Measurements from ENCODE around the gene PIGV. TPM values are rescaled to one million over a fixed set of nuclear protein-coding genes. Genes with fewer than 3 reads are reported as not detected.
A peak's percentile ranks its signal among the peaks of the same experiment; 100 is the strongest.

The PIGV gene
- 5.8 and 15.7 TPM in 2 replicates for total RNA-seq (2014; rRNA removed; shearing (Covaris generic); ENCODE audit: low replicate concordance)

- peak within 1 kb of the TSS; percentile 92 for H3K9ac ChIP-seq (ENCODE audit: low read length)
- DNase-seq, result peak; percentile 95
- H3K79me2 ChIP-seq (ENCODE audit: low read length), result no peaks in the 10 kb centered on the region; the same call in 1 of the 2 replicates
- peaks cover 2% of the 10 kb centered on the region; the same call in 1 of the 2 replicates for H3K36me3 ChIP-seq (ENCODE audit: insufficient read depth, low read length)
- no peaks in the 10 kb centered on the region for H3K9me3 ChIP-seq (ENCODE audit: low read length)
- peaks cover 60% of the 10 kb centered on the region for H3K4me1 ChIP-seq (ENCODE audit: low read length)
- H4K20me1 ChIP-seq (ENCODE audit: insufficient read depth, low read depth, low read length), result no peaks in the 10 kb centered on the region
- H3K9me2 ChIP-seq (replicated peaks; ENCODE audit: insufficient read depth, low read length), result no peaks in the 10 kb centered on the region
- H3K27ac ChIP-seq (ENCODE audit: low read length), result peak within 1 kb of the TSS; percentile 95
- H3K4me3 ChIP-seq (ENCODE audit: low read length), result peak within 1 kb of the TSS; percentile 86
- peak within 1 kb of the TSS; percentile 82 for H3K4me2 ChIP-seq (ENCODE audit: low read depth, low read length, poor library complexity, severe bottlenecking)
- H2AFZ ChIP-seq (ENCODE audit: low read length), result peak within 1 kb of the TSS; percentile 38; the same call in 1 of the 2 replicates
- no peaks in the 10 kb centered on the region for H3K27me3 ChIP-seq (ENCODE audit: low read length)
These were observed at the start of gene PIGV for GRCh38 chr1:26787706-26788514. Gene PIGV (plus strand): TSS chr1:26787950. CDS start chr1:26790816, 2,866 bp downstream.

- Histone ChIP-seq H3K4me3 (ENCODE audit: low read length) (no peak overlapping the region), H3K4me2 (ENCODE audit: low read depth, low read length, poor library complexity, severe bottlenecking) (no peak overlapping the region), H3K9me2 (replicated peaks; ENCODE audit: insufficient read depth, low read length) (no peaks in the 10 kb centered on the region), H3K27ac (ENCODE audit: low read length) (peak overlapping the region; percentile 9; the same call in 1 of the 2 replicates), H3K27me3 (ENCODE audit: low read length) (no peaks in the 10 kb centered on the region), H3K79me2 (ENCODE audit: low read length) (peaks cover 67% of the 10 kb centered on the region), H3K9ac (ENCODE audit: low read length) (no peak overlapping the region), H2AFZ (ENCODE audit: low read length) (no peak overlapping the region), H3K4me1 (ENCODE audit: low read length) (peaks cover 55% of the 10 kb centered on the region), H3K36me3 (ENCODE audit: insufficient read depth, low read length) (peaks cover 40% of the 10 kb centered on the region), H3K9me3 (ENCODE audit: low read length) (no peaks in the 10 kb centered on the region), H4K20me1 (ENCODE audit: insufficient read depth, low read depth, low read length) (0 out of 2 replicates have a peak, but pooled peaks cover 6% of the 10 kb centered on the region)
- no peak for DNase-seq
These were observed 48.3 kb upstream of the PIGV start for GRCh38 chr1:26739329-26739914.

DNA sequence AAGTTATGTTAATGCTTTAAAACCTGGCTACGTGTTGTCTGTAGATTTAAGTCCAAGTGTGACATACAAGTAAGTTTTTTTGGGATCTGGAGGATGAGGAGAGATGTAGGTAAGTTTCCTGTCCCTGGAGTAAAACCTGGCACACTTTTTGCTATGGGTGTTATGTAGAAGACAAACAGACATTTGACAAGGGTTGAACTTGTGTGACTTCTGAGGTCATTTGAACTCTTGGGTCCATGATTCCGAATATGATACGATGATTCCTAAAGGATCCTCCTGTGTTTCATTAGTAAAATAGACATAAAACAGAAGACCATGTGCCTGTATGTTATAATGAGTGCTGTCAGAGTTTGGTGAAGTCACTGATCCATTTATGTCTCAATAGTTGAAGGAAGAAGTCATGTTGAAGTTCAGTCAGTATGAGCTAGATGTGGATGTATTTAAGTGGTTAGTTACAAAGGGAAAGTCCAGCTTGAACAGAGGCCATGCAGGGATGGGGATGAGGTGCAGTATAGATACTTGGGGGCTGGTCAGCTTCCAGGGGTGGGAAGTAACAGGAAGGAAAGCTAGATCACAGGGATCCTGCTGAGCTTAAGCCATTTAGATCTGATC, 47.6 kb upstream of the PIGV start:
- Histone ChIP-seq H2AFZ (ENCODE audit: low read length) (no peak overlapping the region), H3K9ac (ENCODE audit: low read length) (no peak overlapping the region), H3K27ac (ENCODE audit: low read length) (peak overlapping the region; percentile 9; the same call in 1 of the 2 replicates), H3K4me2 (ENCODE audit: low read depth, low read length, poor library complexity, severe bottlenecking) (no peak overlapping the region), H4K20me1 (ENCODE audit: insufficient read depth, low read depth, low read length) (0 out of 2 replicates have a peak, but pooled peaks cover 3% of the 10 kb centered on the region), H3K27me3 (ENCODE audit: low read length) (no peaks in the 10 kb centered on the region), H3K4me3 (ENCODE audit: low read length) (no peak overlapping the region), H3K9me2 (replicated peaks; ENCODE audit: insufficient read depth, low read length) (no peaks in the 10 kb centered on the region), H3K4me1 (ENCODE audit: low read length) (peaks cover 60% of the 10 kb centered on the region), H3K36me3 (ENCODE audit: insufficient read depth, low read length) (peaks cover 44% of the 10 kb centered on the region), H3K79me2 (ENCODE audit: low read length) (peaks cover 70% of the 10 kb centered on the region), H3K9me3 (ENCODE audit: low read length) (no peaks in the 10 kb centered on the region)
- DNase-seq, result no peak

GRCh38 chr1:26740952-26741351, 46.8 kb upstream of the PIGV start:
- H3K4me2 ChIP-seq (ENCODE audit: low read depth, low read length, poor library complexity, severe bottlenecking), result peak overlapping the region; percentile 11
- H3K9me3 ChIP-seq (ENCODE audit: low read length), result no peaks in the 10 kb centered on the region
- H3K9ac ChIP-seq (ENCODE audit: low read length), result no peak overlapping the region
- H3K79me2 ChIP-seq (ENCODE audit: low read length), result peaks cover 73% of the 10 kb centered on the region
- no peaks in the 10 kb centered on the region for H3K9me2 ChIP-seq (replicated peaks; ENCODE audit: insufficient read depth, low read length)
- no peaks in the 10 kb centered on the region for H3K27me3 ChIP-seq (ENCODE audit: low read length)
- no peak overlapping the region for H3K4me3 ChIP-seq (ENCODE audit: low read length)
- DNase-seq, result no peak
- peaks cover 60% of the 10 kb centered on the region for H3K4me1 ChIP-seq (ENCODE audit: low read length)
- H4K20me1 ChIP-seq (ENCODE audit: insufficient read depth, low read depth, low read length), result 0 out of 2 replicates have a peak, but pooled peaks cover 3% of the 10 kb centered on the region
- 0 out of 2 replicates have a peak overlapping the region, but pooled peaks have one; percentile 9 for H3K27ac ChIP-seq (ENCODE audit: low read length)
- peaks cover 44% of the 10 kb centered on the region for H3K36me3 ChIP-seq (ENCODE audit: insufficient read depth, low read length)
- H2AFZ ChIP-seq (ENCODE audit: low read length), result no peak overlapping the region

GRCh38 chr1:26743426-26744059, 44.2 kb upstream of the PIGV start:
- Histone ChIP-seq H3K4me3 (ENCODE audit: low read length) (peak overlapping the region; percentile 34; the same call in 1 of the 2 replicates), H3K4me1 (ENCODE audit: low read length) (peaks cover 60% of the 10 kb centered on the region), H3K79me2 (ENCODE audit: low read length) (peaks cover 89% of the 10 kb centered on the region), H3K9me2 (replicated peaks; ENCODE audit: insufficient read depth, low read length) (no peaks in the 10 kb centered on the region), H4K20me1 (ENCODE audit: insufficient read depth, low read depth, low read length) (no peaks in the 10 kb centered on the region), H3K27me3 (ENCODE audit: low read length) (no peaks in the 10 kb centered on the region), H3K27ac (ENCODE audit: low read length) (peak overlapping the region; percentile 92), H3K4me2 (ENCODE audit: low read depth, low read length, poor library complexity, severe bottlenecking) (peak overlapping the region; percentile 63), H3K9ac (ENCODE audit: low read length) (peak overlapping the region; percentile 55), H2AFZ (ENCODE audit: low read length) (no peak overlapping the region), H3K9me3 (ENCODE audit: low read length) (no peaks in the 10 kb centered on the region), H3K36me3 (ENCODE audit: insufficient read depth, low read length) (peaks cover 50% of the 10 kb centered on the region)
- peak; percentile 57 for DNase-seq

- H3K36me3 ChIP-seq (ENCODE audit: insufficient read depth, low read length), result peaks cover 50% of the 10 kb centered on the region
These were observed 43.4 kb upstream of the PIGV start for GRCh38 chr1:26744075-26744959.

DNA sequence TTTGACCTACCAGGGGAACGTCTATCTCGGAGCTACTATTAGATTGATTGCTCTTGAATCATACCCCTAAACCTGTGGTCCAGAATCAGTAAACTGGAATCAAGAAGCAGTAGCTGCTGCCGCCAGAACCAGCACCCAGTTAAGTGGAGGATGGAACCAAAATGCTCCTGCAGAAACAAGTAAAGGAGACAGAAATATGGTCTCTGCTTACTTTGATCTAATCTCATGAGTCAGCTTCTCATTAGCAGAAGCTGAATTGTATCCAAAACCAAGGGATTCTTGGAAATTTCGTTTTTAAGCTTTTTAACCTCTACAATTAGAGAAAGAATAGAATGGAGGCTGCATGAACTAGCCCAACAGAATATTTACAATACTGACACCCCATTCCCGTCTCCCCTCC, 42.6 kb upstream of the PIGV start:
- Histone ChIP-seq H2AFZ (ENCODE audit: low read length) (no peak overlapping the region), H3K9me3 (ENCODE audit: low read length) (no peaks in the 10 kb centered on the region), H4K20me1 (ENCODE audit: insufficient read depth, low read depth, low read length) (no peaks in the 10 kb centered on the region; the same call in 1 of the 2 replicates), H3K9ac (ENCODE audit: low read length) (no peak overlapping the region), H3K27me3 (ENCODE audit: low read length) (no peaks in the 10 kb centered on the region), H3K4me1 (ENCODE audit: low read length) (peaks cover 48% of the 10 kb centered on the region), H3K4me3 (ENCODE audit: low read length) (no peak overlapping the region), H3K79me2 (ENCODE audit: low read length) (peaks cover 89% of the 10 kb centered on the region), H3K36me3 (ENCODE audit: insufficient read depth, low read length) (peaks cover 50% of the 10 kb centered on the region), H3K27ac (ENCODE audit: low read length) (peak overlapping the region; percentile 92), H3K4me2 (ENCODE audit: low read depth, low read length, poor library complexity, severe bottlenecking) (no peak overlapping the region), H3K9me2 (replicated peaks; ENCODE audit: insufficient read depth, low read length) (no peaks in the 10 kb centered on the region)
- DNase-seq, result no peak

More at GRCh38 chr1:26744075-26744959, 43.4 kb upstream of the PIGV start:
- Histone ChIP-seq H3K27ac (ENCODE audit: low read length) (peak overlapping the region; percentile 92), H3K4me1 (ENCODE audit: low read length) (peaks cover 56% of the 10 kb centered on the region), H3K4me3 (ENCODE audit: low read length) (peak overlapping the region; percentile 34; the same call in 1 of the 2 replicates), H3K79me2 (ENCODE audit: low read length) (peaks cover 89% of the 10 kb centered on the region), H3K9me3 (ENCODE audit: low read length) (no peaks in the 10 kb centered on the region), H3K4me2 (ENCODE audit: low read depth, low read length, poor library complexity, severe bottlenecking) (peak overlapping the region; percentile 63), H3K9ac (ENCODE audit: low read length) (peak overlapping the region; percentile 55), H2AFZ (ENCODE audit: low read length) (no peak overlapping the region), H4K20me1 (ENCODE audit: insufficient read depth, low read depth, low read length) (no peaks in the 10 kb centered on the region), H3K9me2 (replicated peaks; ENCODE audit: insufficient read depth, low read length) (no peaks in the 10 kb centered on the region), H3K27me3 (ENCODE audit: low read length) (no peaks in the 10 kb centered on the region)
- DNase-seq, result peak; percentile 95
